ENCODE data around the gene XG.
"Not testable (repeated sequence)": the region's sequence is repeated elsewhere in the genome, so short reads cannot be mapped to it uniquely, and the experiment has no call there.

XG gene

GRCh38 chrX:2718821-2719220, 33.0 kb upstream of the XG start:
- H3K4me3 Mint-ChIP-seq = no peak overlapping the region
- peaks cover 100% of the 10 kb centered on the region for H3K36me3 Mint-ChIP-seq
- no peaks in the 10 kb centered on the region for H3K9me3 Mint-ChIP-seq
- ATAC-seq (no peak), DNase-seq (ENCODE audit: low spot score in 2 of 2) (no peak)
- no peak overlapping the region for H3K27ac Mint-ChIP-seq
- H3K4me1 Mint-ChIP-seq = peaks cover 50% of the 10 kb centered on the region

- Mint-ChIP-seq H3K27ac (peak overlapping the region; percentile 77), H3K36me3 (peaks cover 100% of the 10 kb centered on the region), H3K9me3 (no peaks in the 10 kb centered on the region), H3K4me3 (no peak overlapping the region), H3K4me1 (peaks cover 42% of the 10 kb centered on the region)
- ATAC-seq = no peak
- DNase-seq (ENCODE audit: low spot score in 2 of 2) = no peak
These were observed 31.9 kb upstream of the XG start for GRCh38 chrX:2719774-2720447.

GRCh38 chrX:2723286-2723879, 28.5 kb upstream of the XG start:
- Mint-ChIP-seq H3K27ac (peak overlapping the region; percentile 29), H3K4me1 (peaks cover 13% of the 10 kb centered on the region), H3K4me3 (no peak overlapping the region), H3K9me3 (no peaks in the 10 kb centered on the region), H3K36me3 (peaks cover 100% of the 10 kb centered on the region)
- no peak for DNase-seq (ENCODE audit: low spot score in 2 of 2)
- ATAC-seq = no peak

GRCh38 chrX:2727264-2727663, 24.6 kb upstream of the XG start:
- not testable (repeated sequence) for H3K27ac Mint-ChIP-seq; H3K9me3 Mint-ChIP-seq; ATAC-seq; DNase-seq (ENCODE audit: low spot score in 2 of 2); H3K4me3 Mint-ChIP-seq
- Mint-ChIP-seq H3K36me3 (peaks cover 100% of the 10 kb centered on the region), H3K4me1 (peaks cover 10% of the 10 kb centered on the region)

- Mint-ChIP-seq H3K36me3 (peaks cover 100% of the 10 kb centered on the region), H3K4me1 (peaks cover 16% of the 10 kb centered on the region), H3K4me3 (no peak overlapping the region), H3K27ac (peak overlapping the region; percentile 91), H3K9me3 (no peaks in the 10 kb centered on the region)
- no peak for ATAC-seq
- DNase-seq (ENCODE audit: low spot score in 2 of 2) = no peak
These were observed 19.8 kb upstream of the XG start for GRCh38 chrX:2732076-2732475.

- no peak for DNase-seq (ENCODE audit: low spot score in 2 of 2)
These were observed 19.2 kb upstream of the XG start for GRCh38 chrX:2732649-2733048.

GRCh38 chrX:2733286-2733685, 18.6 kb upstream of the XG start:
- DNase-seq (ENCODE audit: low spot score in 2 of 2) = no peak
- H3K9me3 Mint-ChIP-seq = no peaks in the 10 kb centered on the region
- H3K36me3 Mint-ChIP-seq = peaks cover 100% of the 10 kb centered on the region
- no peak for ATAC-seq
- H3K4me1 Mint-ChIP-seq = peaks cover 16% of the 10 kb centered on the region
- peak overlapping the region; percentile 91 for H3K27ac Mint-ChIP-seq
- H3K4me3 Mint-ChIP-seq = no peak overlapping the region

More at GRCh38 chrX:2732649-2733048, 19.2 kb upstream of the XG start:
- Mint-ChIP-seq H3K9me3 (no peaks in the 10 kb centered on the region), H3K27ac (peak overlapping the region; percentile 91), H3K4me3 (no peak overlapping the region), H3K4me1 (peaks cover 16% of the 10 kb centered on the region), H3K36me3 (peaks cover 100% of the 10 kb centered on the region)
- ATAC-seq = no peak

- H3K4me1 Mint-ChIP-seq = peaks cover 16% of the 10 kb centered on the region
- no peaks in the 10 kb centered on the region for H3K9me3 Mint-ChIP-seq
- no peak overlapping the region for H3K27ac Mint-ChIP-seq
- H3K36me3 Mint-ChIP-seq = peaks cover 100% of the 10 kb centered on the region
- ATAC-seq = no peak
- no peak for DNase-seq (ENCODE audit: low spot score in 2 of 2)
- no peak overlapping the region for H3K4me3 Mint-ChIP-seq
These were observed 16.6 kb upstream of the XG start for GRCh38 chrX:2735270-2735669.

GRCh38 chrX:2740672-2741071, 11.2 kb upstream of the XG start:
- H3K36me3 Mint-ChIP-seq = peaks cover 80% of the 10 kb centered on the region
- H3K9me3 Mint-ChIP-seq = no peaks in the 10 kb centered on the region
- no peak overlapping the region for H3K27ac Mint-ChIP-seq
- no peak for ATAC-seq
- DNase-seq (ENCODE audit: low spot score in 2 of 2) = no peak
- H3K4me3 Mint-ChIP-seq = no peak overlapping the region
- H3K4me1 Mint-ChIP-seq = peaks cover under 1% of the 10 kb centered on the region

- ATAC-seq (no peak), DNase-seq (ENCODE audit: low spot score in 2 of 2) (no peak)
- Mint-ChIP-seq H3K4me1 (peaks cover 7% of the 10 kb centered on the region), H3K36me3 (peaks cover 73% of the 10 kb centered on the region), H3K4me3 (no peak overlapping the region), H3K27ac (no peak overlapping the region), H3K9me3 (no peaks in the 10 kb centered on the region)
These were observed 10.5 kb upstream of the XG start for GRCh38 chrX:2741386-2741785.

- not testable (repeated sequence) for H3K4me3 Mint-ChIP-seq; ATAC-seq; H3K9me3 Mint-ChIP-seq; DNase-seq (ENCODE audit: low spot score in 2 of 2); H3K4me1 Mint-ChIP-seq
- peaks cover 24% of the 10 kb centered on the region for H3K36me3 Mint-ChIP-seq
- H3K27ac Mint-ChIP-seq = peak overlapping the region; percentile 76
These were observed 5.6 kb upstream of the XG start for GRCh38 chrX:2746250-2746649.

GRCh38 chrX:2748171-2748814, 3.5 kb upstream of the XG start:
- no peak overlapping the region for H3K4me3 Mint-ChIP-seq
- ATAC-seq = no peak

GRCh38 chrX:2748815-2749188, 3.0 kb upstream of the XG start:
- no peak for ATAC-seq
- H3K27ac Mint-ChIP-seq = no peak overlapping the region
- no peak for DNase-seq (ENCODE audit: low spot score in 2 of 2)
- no peaks in the 10 kb centered on the region for H3K36me3 Mint-ChIP-seq
- H3K4me1 Mint-ChIP-seq = peaks cover 7% of the 10 kb centered on the region
- no peaks in the 10 kb centered on the region for H3K9me3 Mint-ChIP-seq
- H3K4me3 Mint-ChIP-seq = no peak overlapping the region

More at GRCh38 chrX:2748171-2748814, 3.5 kb upstream of the XG start:
- Mint-ChIP-seq H3K27ac (no peak overlapping the region), H3K36me3 (peaks cover 4% of the 10 kb centered on the region), H3K4me1 (peaks cover 7% of the 10 kb centered on the region), H3K9me3 (no peaks in the 10 kb centered on the region)
- no peak for DNase-seq (ENCODE audit: low spot score in 2 of 2)

- Mint-ChIP-seq H3K36me3 (no peaks in the 10 kb centered on the region), H3K4me3 (no peak overlapping the region), H3K27ac (no peak overlapping the region), H3K9me3 (no peaks in the 10 kb centered on the region), H3K4me1 (peaks cover under 1% of the 10 kb centered on the region)
- ATAC-seq = no peak
- no peak for DNase-seq (ENCODE audit: low spot score in 2 of 2)
These were observed 549 bp upstream of the XG start for GRCh38 chrX:2751291-2751690.

GRCh38 chrX:2752441-2752840, 601 bp downstream of the XG start:
- not testable (repeated sequence) for H3K4me1 Mint-ChIP-seq; ATAC-seq; DNase-seq (ENCODE audit: low spot score in 2 of 2); H3K36me3 Mint-ChIP-seq; H3K4me3 Mint-ChIP-seq; H3K27ac Mint-ChIP-seq; H3K9me3 Mint-ChIP-seq

- ATAC-seq; H3K36me3 Mint-ChIP-seq; H3K4me3 Mint-ChIP-seq; H3K9me3 Mint-ChIP-seq; H3K27ac Mint-ChIP-seq; H3K4me1 Mint-ChIP-seq; DNase-seq (ENCODE audit: low spot score in 2 of 2): not testable (repeated sequence)
These were observed 3.4 kb downstream of the XG start for GRCh38 chrX:2755163-2755715.

Measured in stimulated activated effector memory CD8-positive, alpha-beta T cell treated with anti-CD3 and anti-CD28 coated beads, Interleukin-12 subunit alpha, Interleukin-12 subunit beta, amount 100 ng/mL, for 72 hours (primary cell).